Aorta (tissue), 5 donors: Measurements from ENCODE around the gene SETD5. TPM values are rescaled to one million over a fixed set of nuclear protein-coding genes. Genes with fewer than 3 reads are reported as not detected.

Source experiments
- ATAC-seq: fragments of 200-7000 bp; cut with Tn5 transposase; one replicate; pipeline ENCODE4 v1.9.1; 2022; ENCODE audit warnings: moderate library complexity; ENCODE audit not compliant: low FRiP score
- DNase-seq, 2 donors: peaks; one replicate each; pipeline ENCODE4 v3.0.0-alpha.2; 2020
- H3K27ac ChIP-seq, 2 donors: one replicate each; pipeline ENCODE4 v1.5.1; 2013; ENCODE audit warnings: low read length in 2 of 2, mild to moderate bottlenecking in 2 of 2, moderate library complexity in 2 of 2, control low read depth in 1 of 2, inconsistent platforms in 1 of 2, low read depth in 1 of 2
- H3K27me3 ChIP-seq, 2 donors: one replicate each; pipeline ENCODE4 v1.6.1; 2013; ENCODE audit warnings: control low read depth in 1 of 2, low read length in 1 of 2, mild to moderate bottlenecking in 1 of 2, moderate library complexity in 1 of 2; ENCODE audit not compliant: insufficient read depth in 2 of 2, control insufficient read depth in 1 of 2
- H3K36me3 ChIP-seq, 2 donors: one replicate each; pipeline ENCODE4 v1.6.1; 2013; ENCODE audit warnings: control low read depth in 1 of 2, low read length in 1 of 2, mild to moderate bottlenecking in 1 of 2; ENCODE audit not compliant: insufficient read depth in 2 of 2, control insufficient read depth in 1 of 2
- H3K4me1 ChIP-seq, 2 donors: one replicate each; pipeline ENCODE4 v1.6.1; 2013; ENCODE audit warnings: low read length in 2 of 2, control low read depth in 1 of 2, mild to moderate bottlenecking in 1 of 2, moderate library complexity in 1 of 2; ENCODE audit not compliant: insufficient read depth in 2 of 2, control insufficient read depth in 1 of 2
- H3K4me3 ChIP-seq, 2 donors: one replicate each; pipeline ENCODE4 v1.5.1; 2013; ENCODE audit warnings: low read length in 2 of 2, control low read depth in 1 of 2, mild to moderate bottlenecking in 1 of 2
- H3K9me3 ChIP-seq: one replicate; pipeline ENCODE4 v1.6.1; 2013; ENCODE audit warnings: mild to moderate bottlenecking, low read length; ENCODE audit not compliant: control insufficient read depth
- WGBS, 2 donors: extraction: QIAGEN DNeasy Blood & Tissue Kit; methylation state at CpG; one replicate each; pipeline ENCODE4 v1.1.7; 2013; 5-methylcytosine and 5-hydroxymethylcytosine counted together
- intact Hi-C, 2 donors: fragments of 100-400 bp; cut with DNase I; formaldehyde crosslinking; loops; one replicate each; pipeline versions ENCODE4 v1.14.2 to v1.15.0; 2022
- polyA plus RNA-seq, 2 donors: library from polyadenylated mRNA; stranded (reverse); fragments of 200-250 nt; gene quantifications; one replicate each; pipeline ENCODE4 v1.2.3, GENCODE V29; 2013
- total RNA-seq, 2 donors: library from RNA; stranded (reverse); fragmentation: NEBNext Ultra II Directional; extraction: Animal tissue kit (Norgen Biotek cat#: 25700); gene quantifications; one replicate each; pipeline ENCODE4 v1.2.1, GENCODE V29; 2021
- donor health status: healthy with polysubstance abuse.
- donor health status: Bipolar disorder and iron deficiency.
- donor health status: DM: no; HTN: no; CAD: no.
- donor health status: DM: no; HTN: no; CAD: no.
- donor health status: DM: yes; HTN: yes; CAD: no.

SETD5 gene
- total and polyA plus RNA-seq, 4 donors, result 13.9 to 200 (median 92.7) TPM

GRCh38 chr3:9433627-9434521 lies 36.5 kb downstream of the SETD5 start:
- no peak overlapping the region for H3K4me3 ChIP-seq
- DNase-seq, result no peak
- WGBS, 2 donors, result 82 to 84% methylated on average over 15 of the region's 15 CpGs
- H3K27me3 ChIP-seq, result no peaks in the 10 kb centered on the region
- H3K9me3 ChIP-seq, result no peaks in the 10 kb centered on the region
- intact Hi-C loops, result loop anchor here in 1 of 2 donors (5.0 kb wide), 2 partner anchors 38 to 47 kb away; no protein-coding TSS in a partner anchor
- no peak overlapping the region for H3K27ac ChIP-seq
- no peaks in the 10 kb centered on the region for H3K4me1 ChIP-seq
- H3K36me3 ChIP-seq, result peaks cover 14 to 26% of the 10 kb centered on the region in 2 donors
- ATAC-seq, result no peak

- Histone ChIP-seq H3K4me3 (no peak overlapping the region), H3K9me3 (no peaks in the 10 kb centered on the region), H3K36me3 (peaks cover 13 to 28% of the 10 kb centered on the region in 2 donors), H3K27ac (no peak overlapping the region), H3K4me1 (no peaks in the 10 kb centered on the region), H3K27me3 (no peaks in the 10 kb centered on the region)
- no peak for ATAC-seq
- intact Hi-C loops, result no loop called here
- 81 to 84% methylated on average over 3 of the region's 3 CpGs for WGBS, 2 donors
- DNase-seq, result no peak
Measured at GRCh38 chr3:9435316-9435715, 37.9 kb downstream of the SETD5 start.

- Histone ChIP-seq H3K4me3 (no peak overlapping the region), H3K36me3 (peaks cover 21 to 33% of the 10 kb centered on the region in 2 donors), H3K9me3 (no peaks in the 10 kb centered on the region), H3K4me1 (no peaks in the 10 kb centered on the region), H3K27ac (no peak overlapping the region), H3K27me3 (no peaks in the 10 kb centered on the region)
- 3 to 4% methylated on average over 1 of the region's 1 CpG for WGBS, 2 donors
- no peak for ATAC-seq
- DNase-seq, result no peak
- intact Hi-C loops, result no loop called here
Measured at GRCh38 chr3:9439331-9439730, 41.9 kb downstream of the SETD5 start.

GRCh38 chr3:9441501-9442221 lies 44.2 kb downstream of the SETD5 start:
- Histone ChIP-seq H3K27me3 (no peaks in the 10 kb centered on the region), H3K9me3 (no peaks in the 10 kb centered on the region), H3K4me3 (no peak overlapping the region), H3K4me1 (no peaks in the 10 kb centered on the region), H3K36me3 (peaks cover 17 to 20% of the 10 kb centered on the region in 2 donors), H3K27ac (no peak overlapping the region)
- DNase-seq (no peak), ATAC-seq (no peak)
- intact Hi-C loops, result loop anchor here in 1 of 2 donors (10.0 kb wide), 1 partner anchor 57 kb away; no protein-coding TSS in a partner anchor
- 86 to 89% methylated on average over 11 of the region's 11 CpGs for WGBS, 2 donors

- Histone ChIP-seq H3K9me3 (no peaks in the 10 kb centered on the region), H3K27ac (no peak overlapping the region), H3K4me3 (no peak overlapping the region), H3K4me1 (no peaks in the 10 kb centered on the region), H3K36me3 (peaks cover 9 to 12% of the 10 kb centered on the region in 2 donors), H3K27me3 (no peaks in the 10 kb centered on the region)
- no peak for ATAC-seq
- intact Hi-C loops, result loop anchor here in 1 of 2 donors (10.0 kb wide), 1 partner anchor 63 kb away; no protein-coding TSS in a partner anchor
- whole genome bisulfite sequencing, 2 donors, result 79 to 81% methylated on average over 4 of the region's 4 CpGs
- no peak for DNase-seq
Measured at GRCh38 chr3:9448071-9448470, 50.7 kb downstream of the SETD5 start.

- WGBS, 2 donors, result 65 to 69% methylated on average over 1 of the region's 1 CpG
- ATAC-seq, result no peak
- peaks cover 10% of the 10 kb centered on the region in 2 donors for H3K36me3 ChIP-seq
- no peaks in the 10 kb centered on the region for H3K4me1 ChIP-seq
- no peak overlapping the region for H3K27ac ChIP-seq
- no peak for DNase-seq
- intact Hi-C loops, result loop anchor here in 1 of 2 donors (10.0 kb wide), 1 partner anchor 64 kb away; no protein-coding TSS in a partner anchor
- no peaks in the 10 kb centered on the region for H3K27me3 ChIP-seq
- H3K9me3 ChIP-seq, result no peaks in the 10 kb centered on the region
- H3K4me3 ChIP-seq, result no peak overlapping the region
Measured at GRCh38 chr3:9448643-9449042, 51.2 kb downstream of the SETD5 start.

GRCh38 chr3:9450126-9450525 lies 52.7 kb downstream of the SETD5 start:
- H3K27me3 ChIP-seq, result no peaks in the 10 kb centered on the region
- 80 to 86% methylated on average over 1 of the region's 1 CpG for WGBS, 2 donors
- H3K36me3 ChIP-seq, result peaks cover 6 to 11% of the 10 kb centered on the region in 2 donors
- intact Hi-C loops, result no loop called here
- H3K4me1 ChIP-seq, result no peaks in the 10 kb centered on the region
- H3K27ac ChIP-seq, result no peak overlapping the region
- ATAC-seq, result no peak
- no peak overlapping the region for H3K4me3 ChIP-seq
- no peak for DNase-seq
- H3K9me3 ChIP-seq, result no peaks in the 10 kb centered on the region

- 91 to 92% methylated on average over 2 of the region's 2 CpGs for WGBS, 2 donors
Measured at GRCh38 chr3:9450991-9451390, 53.6 kb downstream of the SETD5 start.

More at GRCh38 chr3:9450991-9451390, 53.6 kb downstream of the SETD5 start:
- Histone ChIP-seq H3K36me3 (peaks cover 6 to 11% of the 10 kb centered on the region in 2 donors), H3K4me3 (no peak overlapping the region), H3K4me1 (no peaks in the 10 kb centered on the region), H3K9me3 (no peaks in the 10 kb centered on the region), H3K27ac (no peak overlapping the region), H3K27me3 (no peaks in the 10 kb centered on the region)
- ATAC-seq (no peak), DNase-seq (no peak)
- intact Hi-C loops, result no loop called here
